Endothelial cell of umbilical vein (primary cell): Measurements from ENCODE around the gene TUBG1. TPM values are rescaled to one million over a fixed set of nuclear protein-coding genes. Genes with fewer than 3 reads are reported as not detected.

Experiments
- BruUV-seq: library from RNA; stranded (reverse); fragments of 400-500 nt; replicated peaks from 2 replicates; lab custom pipeline; 2021; lab: Mats Ljungman, UMichigan
- CTCF ChIA-PET: fragments of 300-600, 350-600 bp; sonication (Branson Sonifier 250); formaldehyde crosslinking; loops from one replicate; lab custom pipeline; 2021; ENCODE audit warnings: antibody characterized with exemption, inconsistent platforms; lab: Charles Lee
- POLR2A ChIA-PET: fragments of 300-600, 350-600 bp; sonication (Branson Sonifier 250); formaldehyde crosslinking; loops from one replicate; lab custom pipeline; 2021; ENCODE audit warnings: antibody characterized with exemption, inconsistent platforms; lab: Charles Lee
- DNase-seq: peaks from one replicate; pipeline ENCODE4 v3.0.0-alpha.2; 2011; ENCODE audit warnings: low read depth, low spot score
- FAIRE-seq: peaks from 2 replicates; lab custom pipeline; 2011; peaks lifted over from hg19 to GRCh38; lab: Jason Lieb, UNC
- H2AFZ ChIP-seq: 2 replicates; pipeline ENCODE4 v1.6.0; 2012; ENCODE audit warnings: low read depth, low read length, control low read depth, inconsistent platforms
- H3K27ac ChIP-seq: 2 replicates; pipeline ENCODE4 v1.5.1; 2011; ENCODE audit warnings: low read depth, mild to moderate bottlenecking, control low read depth, low read length, moderate library complexity; ENCODE audit not compliant: insufficient read depth
- H3K27me3 ChIP-seq, 2 experiments: 2 replicates each; pipeline versions ENCODE4 v1.6.0 to v1.6.1; 2011; ENCODE audit warnings: low read length in 2 of 2, mixed read lengths in 1 of 2; ENCODE audit not compliant: control insufficient read depth in 2 of 2, insufficient read depth in 2 of 2
- H3K36me3 ChIP-seq, 2 experiments: 2 replicates in 1 of 2; 3 replicates in 1 of 2; pipeline ENCODE4 v1.5.1; 2011; ENCODE audit warnings: low read length in 2 of 2, mild to moderate bottlenecking in 1 of 2, moderate library complexity in 1 of 2; ENCODE audit not compliant: control insufficient read depth in 2 of 2, insufficient read depth in 2 of 2; ENCODE audit errors: extremely low read depth in 1 of 2
- H3K4me1 ChIP-seq: 3 replicates; pipeline ENCODE4 v1.5.1; 2011; ENCODE audit warnings: mild to moderate bottlenecking, low read length; ENCODE audit not compliant: control insufficient read depth, insufficient read depth; ENCODE audit errors: extremely low read depth
- H3K4me2 ChIP-seq: 2 replicates; pipeline ENCODE4 v1.6.1; 2011; ENCODE audit warnings: low read length, control low read depth, mixed read lengths; ENCODE audit not compliant: insufficient read depth
- H3K4me3 ChIP-seq, 3 experiments: fragments of 200-600 bp in 1 of 3; sonication (generic), shearing (Covaris generic) in 1 of 3; replicated peaks in 1 of 3; 2 replicates each; pipeline ENCODE4 v1.5.1; 2011 to 2016; ENCODE audit warnings: control low read depth in 3 of 3, low read length in 3 of 3, mild to moderate bottlenecking in 2 of 3, inconsistent platforms in 1 of 3, low read depth in 1 of 3, moderate library complexity in 1 of 3; ENCODE audit not compliant: insufficient read depth in 1 of 3
- H3K79me2 ChIP-seq: 2 replicates; pipeline ENCODE4 v1.6.0; 2012; ENCODE audit warnings: low read length, inconsistent platforms; ENCODE audit not compliant: control insufficient read depth, insufficient read depth
- H3K9ac ChIP-seq: replicated peaks from 2 replicates; pipeline ENCODE3; 2011; ENCODE audit warnings: low read length, control low read depth; ENCODE audit not compliant: insufficient read depth; ENCODE audit errors: extremely low read depth
- H3K9me1 ChIP-seq: replicated peaks from 3 replicates; pipeline ENCODE4 v1.6.0; 2011; ENCODE audit warnings: mild to moderate bottlenecking, low read length; ENCODE audit not compliant: control insufficient read depth, insufficient read depth; ENCODE audit errors: extremely low read depth
- H3K9me3 ChIP-seq: replicated peaks from 2 replicates; pipeline ENCODE4 v1.5.1; 2012; ENCODE audit warnings: low read length, inconsistent platforms; ENCODE audit not compliant: control insufficient read depth, insufficient read depth
- H4K20me1 ChIP-seq: replicated peaks from 2 replicates; pipeline ENCODE3; 2011; ENCODE audit warnings: mild to moderate bottlenecking, low read length; ENCODE audit not compliant: control insufficient read depth, insufficient read depth; ENCODE audit errors: extremely low read depth
- CTCF ChIP-seq, 2 donors: IDR thresholded peaks; 1 replicate in 1 of 2; 2 replicates in 1 of 2; pipeline ENCODE4 v1.5.1; 2011; ENCODE audit warnings: low read length in 2 of 2, mild to moderate bottlenecking in 2 of 2, moderate library complexity in 2 of 2, control low read depth in 1 of 2, inconsistent platforms in 1 of 2, low read depth in 1 of 2; ENCODE audit not compliant: insufficient read depth in 1 of 2; ENCODE audit errors: extremely low read depth in 1 of 2
- POLR2AphosphoS5 ChIP-seq: IDR thresholded peaks from 2 replicates; pipeline ENCODE4 v1.6.1; 2012; ENCODE audit warnings: low read depth, mild to moderate bottlenecking, control low read depth, low read length, moderate library complexity; ENCODE audit not compliant: insufficient read depth
- dilution Hi-C: fragments of 300-500 bp; cut with MboI; formaldehyde crosslinking; loops from one replicate; pipeline ENCODE4 v1.15.0; 2019; ENCODE audit warnings: low sequenced_read_pairs; ENCODE audit not compliant: extremely low pct_ligation_motif_present
- intact Hi-C: fragments of 100-400 bp; cut with micrococcal nuclease; formaldehyde crosslinking; loops from one replicate; pipeline ENCODE4 v1.10.0; 2022
- polyA plus RNA-seq, 4 experiments: library from polyadenylated mRNA; depleted of rRNA in 3 of 4; stranded (reverse) in 3 of 4; unstranded in 1 of 4; fragments of >200 nt; gene quantifications; 2 replicates each; pipeline versions ENCODE4 v1.2.1 to v1.2.3, GENCODE V29; 2011 to 2012; ENCODE audit warnings: missing spikeins in 1 of 4
- total RNA-seq: library from RNA; stranded (reverse); gene quantifications from 2 replicates; pipeline ENCODE4 v1.2.3, GENCODE V29; 2021

Gene TUBG1
- total and polyA plus RNA-seq, 2 donors (not counting 3 experiments of a cell fraction or from before 2014, with no cell fraction given) = 102 to 132 TPM

DNA sequence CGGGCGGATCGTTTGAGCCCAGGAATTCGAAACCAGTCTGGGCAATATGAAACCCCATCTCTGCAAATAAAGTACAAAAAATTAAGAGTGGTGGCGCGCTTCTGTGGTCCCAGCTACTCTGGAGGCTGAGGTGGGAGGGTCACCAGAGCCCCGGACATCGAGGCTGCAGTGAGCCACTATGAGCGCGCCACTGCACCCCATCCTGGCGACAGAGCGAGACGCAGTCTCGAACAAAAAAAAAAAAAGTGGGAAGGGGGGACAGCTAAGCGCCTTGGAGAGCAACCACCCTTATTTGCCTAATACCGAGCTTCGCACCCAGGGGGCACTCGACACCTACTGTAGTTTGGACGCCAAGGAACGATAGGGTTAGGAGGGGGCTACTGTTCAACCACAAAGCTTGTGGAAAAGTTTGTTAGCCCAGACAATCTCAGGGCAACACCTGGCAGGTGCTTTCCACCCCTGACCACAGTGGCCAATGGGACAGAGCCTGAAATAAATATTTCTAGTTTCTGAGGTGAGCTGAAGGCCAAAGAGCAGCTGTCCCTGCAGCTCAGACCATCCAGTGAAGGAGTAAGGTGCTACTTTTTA, 31.1 kb upstream of the TUBG1 start:
- Histone ChIP-seq H3K9ac (peak overlapping the region; percentile 74), H3K4me3 (peak overlapping the region; percentile 53 to 80 (median 76)), H2AFZ (no peak overlapping the region), H3K4me2 (peak overlapping the region; percentile 82), H4K20me1 (no peaks in the 10 kb centered on the region), H3K9me1 (no peaks in the 10 kb centered on the region), H3K4me1 (peaks cover 18% of the 10 kb centered on the region), H3K79me2 (peaks cover 17% of the 10 kb centered on the region), H3K27me3 (no peaks in the 10 kb centered on the region), H3K36me3 (peaks cover 6 to 33% of the 10 kb centered on the region in 2 experiments), H3K9me3 (no peaks in the 10 kb centered on the region), H3K27ac (peak overlapping the region; percentile 42)
- no TSS peak for BruUV-seq
- dilution Hi-C loops (no loop called here), intact Hi-C loops (loop anchor here (1.0 to 5.0 kb wide), 4 partner anchors 101 to 359 kb away; partner anchors contain the start of gene BECN1)
- ChIA-PET CTCF (interaction anchor here (0.6 to 7.0 kb wide), 63 partner anchors 9 to 420 kb away, joined by 3 to 235 read pairs (median 5); partner anchors contain the start of genes BECN1, CCR10, CNTD1 and CNTNAP1), POLR2A (interaction anchor here (1.3 kb wide), 1 partner anchor 99 kb away, joined by 4 read pairs; the partner anchor contains the start of gene PLEKHH3)
- TF ChIP-seq POLR2AphosphoS5 (no peak), CTCF (IDR thresholded peaks at IDR 0.05; ENCODE audit: extremely low read depth in 1 of 2, insufficient read depth in 1 of 2, low read depth in 1 of 2, low read length in 2 of 2) (peak; percentile 66 to 79)
- FAIRE-seq (no peak), DNase-seq (peak; percentile 80)
